Skeletal muscle satellite cell (primary cell): ENCODE measurements around the gene WDR43.
"Not testable (repeated sequence)": the region's sequence is repeated elsewhere in the genome, so short reads cannot be mapped to it uniquely, and the experiment has no call there.

Experiments used
- H3K27me3 ChIP-seq: 2 replicates; pipeline ENCODE4 v1.7.0; 2013; ENCODE audit warnings: low read length; ENCODE audit not compliant: control insufficient read depth, insufficient read depth
- H3K36me3 ChIP-seq: 2 replicates; pipeline ENCODE4 v1.7.0; 2013; ENCODE audit warnings: mild to moderate bottlenecking, control low read depth, low read length; ENCODE audit not compliant: insufficient read depth
- H3K4me1 ChIP-seq: 2 replicates; pipeline ENCODE4 v1.7.0; 2013; ENCODE audit warnings: low read length; ENCODE audit not compliant: control insufficient read depth, insufficient read depth
- H3K4me2 ChIP-seq: 2 replicates; pipeline ENCODE4 v1.7.0; 2013; ENCODE audit warnings: mild to moderate bottlenecking, low read length
- H3K4me3 ChIP-seq: 2 replicates; pipeline ENCODE4 v1.7.0; 2013; ENCODE audit warnings: low read length
- H3K9ac ChIP-seq: 2 replicates; pipeline ENCODE4 v1.7.0; 2013; ENCODE audit warnings: mild to moderate bottlenecking, low read depth, low read length, moderate library complexity
- H3K9me3 ChIP-seq: replicated peaks from 2 replicates; pipeline ENCODE4 v1.7.0; 2013; ENCODE audit warnings: mild to moderate bottlenecking, control low read depth, low read length

The WDR43 gene

DNA sequence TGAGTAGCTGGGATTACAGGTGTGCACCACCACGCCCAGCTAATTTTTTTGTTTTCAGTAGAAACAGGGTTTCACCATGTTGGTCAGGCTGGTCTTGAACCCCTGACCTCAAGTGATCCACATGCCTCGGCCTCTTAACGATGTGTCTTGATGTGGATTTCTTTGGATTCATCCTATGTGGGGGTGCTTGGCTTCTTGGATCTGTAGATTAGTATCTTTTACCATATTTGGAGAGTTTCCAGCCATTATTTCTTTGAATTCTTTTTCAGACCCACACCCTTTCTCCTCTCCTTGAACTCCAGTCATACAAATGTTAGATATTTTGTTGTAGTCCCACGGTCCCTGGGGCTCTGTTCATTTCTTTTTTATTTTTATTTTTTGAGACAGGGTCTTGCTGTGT is 79.8 kb downstream of the WDR43 start:
- H3K36me3 ChIP-seq: no peaks in the 10 kb centered on the region

DNA sequence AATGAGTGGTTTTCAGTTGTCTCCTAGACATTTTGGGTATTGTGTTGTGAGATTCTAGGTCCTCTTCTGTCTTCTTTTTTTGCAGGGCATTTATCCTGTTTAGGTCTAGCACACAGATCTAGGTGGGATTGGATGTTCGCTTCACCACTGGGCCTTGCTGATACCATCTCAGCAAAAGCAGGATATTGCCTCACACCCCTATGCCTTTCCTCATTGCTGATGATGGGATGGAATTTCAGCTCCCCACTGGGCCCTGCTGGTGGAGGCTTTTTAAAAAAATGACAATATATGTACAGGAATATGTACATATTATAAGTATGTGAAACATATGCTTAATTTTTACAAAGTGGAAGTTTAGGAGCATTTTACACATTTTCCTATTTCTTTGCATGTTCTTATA is 81.2 kb downstream of the WDR43 start:
- no peak overlapping the region for H3K9ac ChIP-seq
- H3K27me3 ChIP-seq: peaks cover 5% of the 10 kb centered on the region
- H3K4me3 ChIP-seq: no peak overlapping the region
- peaks cover 3% of the 10 kb centered on the region for H3K4me1 ChIP-seq
- H3K9me3 ChIP-seq: no peaks in the 10 kb centered on the region
- H3K4me2 ChIP-seq: no peak overlapping the region
- H3K36me3 ChIP-seq: no peaks in the 10 kb centered on the region

More for the DNA sequence above, 79.8 kb downstream of the WDR43 start:
- H3K4me1 ChIP-seq: peaks cover 3% of the 10 kb centered on the region
- no peak overlapping the region for H3K4me3 ChIP-seq
- H3K27me3 ChIP-seq: no peaks in the 10 kb centered on the region
- H3K9me3 ChIP-seq: no peaks in the 10 kb centered on the region
- H3K4me2 ChIP-seq: no peak overlapping the region
- H3K9ac ChIP-seq: no peak overlapping the region

DNA sequence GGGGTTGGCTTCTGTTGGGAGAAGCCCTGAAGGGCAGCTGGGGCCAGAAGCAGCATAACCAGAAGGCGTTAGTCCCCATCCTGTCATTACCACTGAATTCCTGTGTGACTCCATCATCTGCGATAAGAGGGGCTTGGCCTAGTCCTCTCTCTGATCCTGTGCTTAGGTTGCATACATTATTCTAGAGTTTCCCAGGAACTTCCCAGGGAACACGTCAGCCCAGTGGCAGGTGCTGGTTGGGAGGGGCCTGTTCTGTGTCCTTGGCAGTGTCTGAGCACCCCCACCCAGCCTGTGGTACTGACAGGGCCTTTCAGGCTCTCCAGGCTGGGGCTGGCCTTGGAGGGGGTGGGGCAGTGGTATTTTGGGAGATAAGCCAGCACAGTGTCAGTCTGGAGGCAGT is 82.1 kb downstream of the WDR43 start:
- Histone ChIP-seq H3K36me3 (no peaks in the 10 kb centered on the region), H3K4me1 (peaks cover 3% of the 10 kb centered on the region), H3K4me3 (no peak overlapping the region), H3K9me3 (no peaks in the 10 kb centered on the region), H3K9ac (no peak overlapping the region), H3K4me2 (no peak overlapping the region), H3K27me3 (peaks cover 5% of the 10 kb centered on the region)

DNA sequence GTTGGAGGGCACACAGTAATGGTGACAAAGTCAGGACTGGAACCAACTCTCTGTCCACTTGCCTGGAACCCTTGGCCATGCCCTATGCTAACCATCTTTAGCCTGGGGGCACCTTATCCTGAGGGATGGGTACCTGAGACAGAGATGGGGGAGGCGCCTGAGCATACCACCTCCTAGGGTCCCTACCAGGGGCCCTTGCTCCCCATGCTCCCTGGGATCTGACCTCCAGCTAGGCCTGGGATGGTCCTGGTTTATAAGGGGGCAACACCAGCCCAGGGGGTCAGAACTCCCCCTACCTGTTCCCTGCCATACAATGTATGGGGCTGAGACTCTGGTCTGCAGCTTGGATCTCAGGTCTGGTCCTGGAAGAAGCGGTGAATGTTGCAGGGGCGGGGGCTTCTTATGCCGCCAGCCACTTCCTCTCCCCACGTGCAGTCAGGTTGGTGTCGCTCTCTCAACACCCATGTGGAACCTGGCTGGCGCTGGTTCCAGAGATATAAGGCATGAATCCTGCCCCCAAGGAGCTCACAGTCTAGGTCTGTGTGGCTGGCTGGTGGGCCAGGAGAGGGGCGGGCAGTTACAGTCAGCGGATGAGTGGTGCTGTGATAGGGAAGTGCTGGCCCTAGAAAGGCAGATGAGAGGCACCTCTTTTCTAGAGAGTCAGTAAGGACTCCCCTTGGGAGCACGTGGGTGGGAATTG is 82.9 kb downstream of the WDR43 start:
- Histone ChIP-seq H3K4me2 (no peak overlapping the region), H3K9ac (no peak overlapping the region), H3K36me3 (no peaks in the 10 kb centered on the region), H3K4me3 (no peak overlapping the region), H3K9me3 (no peaks in the 10 kb centered on the region), H3K27me3 (peaks cover 5% of the 10 kb centered on the region), H3K4me1 (peaks cover 3% of the 10 kb centered on the region)

DNA sequence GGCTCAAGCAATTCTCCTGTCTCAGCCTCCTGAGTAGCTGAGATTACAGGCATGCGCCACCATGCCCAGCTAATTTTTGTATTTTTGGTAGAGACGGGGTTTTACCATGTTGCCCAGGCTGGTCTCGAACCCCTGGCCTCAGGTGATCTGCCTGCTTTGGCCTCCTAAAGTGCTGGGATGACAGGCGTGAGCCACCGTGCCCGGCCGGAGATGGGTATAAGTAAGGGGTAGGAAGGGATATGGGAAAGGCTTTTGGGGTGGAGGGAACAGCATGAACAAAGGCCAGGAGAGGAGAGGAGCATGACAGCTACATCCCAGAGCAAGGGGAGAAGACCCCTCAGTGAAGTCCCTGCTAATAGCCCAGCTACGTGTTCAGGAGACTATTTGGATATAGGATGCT is 83.5 kb downstream of the WDR43 start:
- H3K4me1 ChIP-seq, H3K9me3 ChIP-seq, H3K4me3 ChIP-seq, H3K9ac ChIP-seq, H3K27me3 ChIP-seq, H3K36me3 ChIP-seq, H3K4me2 ChIP-seq: not testable (repeated sequence)

DNA sequence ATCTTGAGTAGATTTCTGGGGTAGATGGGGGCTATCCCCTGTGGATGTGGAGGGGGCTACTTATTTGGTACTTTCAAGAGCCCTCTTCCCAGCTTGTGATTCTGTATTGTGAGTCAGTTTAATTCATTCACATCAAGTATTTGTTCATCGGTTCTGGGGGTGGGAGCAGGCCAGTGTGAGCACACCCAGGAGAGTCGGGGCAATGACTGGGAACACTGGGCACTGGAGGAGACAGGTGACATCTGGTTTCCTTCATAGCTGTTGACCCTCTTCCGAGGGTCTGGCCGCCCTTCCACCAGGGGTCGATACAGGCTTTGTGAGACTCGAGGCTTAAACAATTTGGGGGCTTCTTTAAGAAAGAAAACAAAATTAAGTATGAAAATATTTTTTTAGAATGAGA is 84.1 kb downstream of the WDR43 start:
- H3K4me3 ChIP-seq: no peak overlapping the region

DNA sequence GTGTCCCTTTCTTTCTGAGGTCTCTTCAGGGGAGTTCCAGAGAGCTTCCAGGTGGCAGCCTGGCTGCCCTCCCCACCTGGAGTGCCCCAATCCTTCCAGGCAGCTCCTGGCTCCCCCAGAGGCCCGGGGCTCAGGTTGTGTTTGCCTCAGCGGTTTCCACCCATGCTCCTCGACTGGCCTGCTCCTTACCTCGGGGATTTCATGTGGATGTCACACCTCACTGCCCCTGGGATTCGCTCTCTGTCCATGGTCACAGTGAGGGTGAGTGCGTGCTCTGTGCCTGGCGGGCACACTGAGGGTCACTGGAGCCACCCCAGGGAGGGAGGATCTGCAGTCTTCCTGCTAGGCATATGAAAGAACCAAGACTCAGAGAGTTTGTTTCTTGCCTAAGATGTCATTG is 84.6 kb downstream of the WDR43 start:
- Histone ChIP-seq H3K4me2 (no peak overlapping the region), H3K4me1 (peaks cover 3% of the 10 kb centered on the region), H3K9me3 (no peaks in the 10 kb centered on the region), H3K9ac (no peak overlapping the region), H3K36me3 (no peaks in the 10 kb centered on the region), H3K4me3 (no peak overlapping the region), H3K27me3 (peaks cover 5% of the 10 kb centered on the region)

More for the DNA sequence above, 84.1 kb downstream of the WDR43 start:
- Histone ChIP-seq H3K4me2 (no peak overlapping the region), H3K4me1 (peaks cover 3% of the 10 kb centered on the region), H3K27me3 (peaks cover 5% of the 10 kb centered on the region), H3K36me3 (no peaks in the 10 kb centered on the region), H3K9ac (no peak overlapping the region), H3K9me3 (no peaks in the 10 kb centered on the region)

DNA sequence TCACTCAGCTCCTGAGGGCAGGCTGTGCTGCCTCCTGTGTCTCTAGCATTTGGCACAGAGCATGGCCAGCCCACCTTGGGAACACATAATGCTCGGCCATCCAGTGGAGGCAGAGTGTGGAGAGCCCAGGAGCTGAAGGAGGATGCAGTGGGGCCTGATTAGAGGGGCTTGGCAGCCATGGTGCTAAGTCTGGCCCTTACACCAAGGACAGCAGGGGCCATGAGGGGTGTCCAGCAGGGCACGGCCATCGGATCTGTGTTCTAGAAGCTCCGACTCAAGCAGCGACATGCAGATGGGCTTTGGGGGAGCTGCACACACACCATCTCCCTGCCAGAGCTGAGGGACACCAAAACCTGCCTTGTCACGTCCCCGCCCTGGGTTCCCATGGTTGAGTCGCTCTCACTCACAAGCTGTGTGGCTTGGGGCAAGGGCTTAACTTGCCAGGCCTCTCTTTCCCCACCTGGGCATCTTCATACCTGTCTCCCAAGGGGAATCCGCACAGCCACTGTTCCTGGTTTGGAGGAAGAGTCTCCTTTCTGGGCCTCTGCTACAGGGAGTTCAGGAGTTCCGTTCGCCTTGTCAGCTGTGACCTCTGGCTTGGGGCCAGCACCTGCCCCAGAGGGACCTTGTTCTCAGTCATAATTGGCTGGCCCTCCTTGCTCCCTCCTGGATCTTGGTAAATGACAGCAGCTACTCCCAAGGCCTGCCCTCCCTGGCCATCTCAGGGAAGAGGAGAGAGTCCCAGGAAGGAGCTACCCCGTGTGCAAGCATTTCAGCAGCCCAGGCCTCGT is 85.3 kb downstream of the WDR43 start:
- H3K36me3 ChIP-seq: no peaks in the 10 kb centered on the region
- peaks cover 3% of the 10 kb centered on the region for H3K4me1 ChIP-seq
- H3K9ac ChIP-seq: no peak overlapping the region
- no peak overlapping the region for H3K4me2 ChIP-seq
- peaks cover 5% of the 10 kb centered on the region for H3K27me3 ChIP-seq
- no peak overlapping the region for H3K4me3 ChIP-seq
- H3K9me3 ChIP-seq: no peaks in the 10 kb centered on the region

DNA sequence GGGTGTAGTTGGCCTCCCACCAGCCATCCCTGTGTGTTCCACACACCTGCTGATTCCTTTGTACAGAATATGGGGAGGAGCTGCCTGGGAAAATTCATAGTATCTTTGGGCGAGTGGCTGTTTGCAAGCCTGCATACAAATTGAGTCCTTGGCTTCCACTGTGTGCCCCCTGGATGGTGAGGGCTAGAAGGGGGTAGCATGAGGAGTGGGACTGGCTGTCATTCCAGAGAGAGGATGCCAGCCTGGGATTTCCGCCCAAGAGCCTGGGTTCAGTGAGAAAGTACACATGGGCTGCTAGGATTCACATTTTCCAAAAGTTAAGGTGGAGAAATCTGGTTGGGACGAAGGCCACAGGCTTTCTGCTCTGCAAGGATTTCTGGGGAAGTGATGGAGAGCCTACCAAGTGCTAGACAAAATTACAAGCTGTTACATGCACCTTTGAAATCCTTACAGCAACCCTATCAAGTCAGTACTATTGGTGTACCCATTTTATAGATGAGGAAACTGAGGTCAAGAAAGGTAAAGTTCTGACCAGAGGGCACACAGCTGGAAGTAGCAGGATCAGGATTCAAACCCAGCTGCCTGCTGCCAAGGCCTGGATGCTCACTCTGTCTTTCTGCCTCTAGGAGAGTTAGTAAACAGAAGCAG is 86.0 kb downstream of the WDR43 start:
- Histone ChIP-seq H3K9ac (no peak overlapping the region), H3K36me3 (no peaks in the 10 kb centered on the region)

DNA sequence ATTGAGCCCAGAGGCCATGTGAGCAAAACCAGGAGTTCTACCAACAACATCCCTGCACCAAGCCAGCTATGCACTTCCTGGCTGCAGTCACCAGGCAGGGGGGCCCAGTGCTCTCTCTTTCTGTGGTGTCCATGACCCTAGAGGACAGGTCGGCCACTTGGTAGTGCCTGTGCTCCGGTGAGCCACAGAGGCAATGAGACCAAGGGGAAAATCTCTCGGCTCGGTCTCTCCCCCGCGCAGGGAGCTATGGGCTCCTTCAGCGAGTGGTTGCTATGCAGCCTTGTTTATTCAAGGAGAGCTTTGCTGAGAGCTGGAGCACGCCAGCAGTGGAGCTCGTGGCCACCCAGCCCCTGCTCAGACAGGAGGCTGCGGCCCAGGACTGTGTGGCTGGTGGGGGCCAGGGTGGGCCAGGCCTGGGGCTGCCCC is 86.6 kb downstream of the WDR43 start, which contains the start of gene TOGARAM2:
Gene TOGARAM2, plus strand, starts transcription at position 283 of the 426 bp plus-strand sequence. CDS start 13,537 bp downstream, outside the sequence.
- H3K9me3 ChIP-seq: no peaks in the 10 kb centered on the region
- H3K4me3 ChIP-seq: no peak within 1 kb of the TSS
- no peak within 1 kb of the TSS for H3K4me2 ChIP-seq
- H3K36me3 ChIP-seq: no peaks in the 10 kb centered on the region
- H3K9ac ChIP-seq: no peak within 1 kb of the TSS
- H3K4me1 ChIP-seq: peaks cover 3% of the 10 kb centered on the region
- H3K27me3 ChIP-seq: peaks cover 5% of the 10 kb centered on the region

More for the DNA sequence above, 86.0 kb downstream of the WDR43 start:
- Histone ChIP-seq H3K4me1 (peaks cover 3% of the 10 kb centered on the region), H3K4me3 (no peak overlapping the region), H3K27me3 (peaks cover 5% of the 10 kb centered on the region), H3K4me2 (no peak overlapping the region), H3K9me3 (no peaks in the 10 kb centered on the region)

DNA sequence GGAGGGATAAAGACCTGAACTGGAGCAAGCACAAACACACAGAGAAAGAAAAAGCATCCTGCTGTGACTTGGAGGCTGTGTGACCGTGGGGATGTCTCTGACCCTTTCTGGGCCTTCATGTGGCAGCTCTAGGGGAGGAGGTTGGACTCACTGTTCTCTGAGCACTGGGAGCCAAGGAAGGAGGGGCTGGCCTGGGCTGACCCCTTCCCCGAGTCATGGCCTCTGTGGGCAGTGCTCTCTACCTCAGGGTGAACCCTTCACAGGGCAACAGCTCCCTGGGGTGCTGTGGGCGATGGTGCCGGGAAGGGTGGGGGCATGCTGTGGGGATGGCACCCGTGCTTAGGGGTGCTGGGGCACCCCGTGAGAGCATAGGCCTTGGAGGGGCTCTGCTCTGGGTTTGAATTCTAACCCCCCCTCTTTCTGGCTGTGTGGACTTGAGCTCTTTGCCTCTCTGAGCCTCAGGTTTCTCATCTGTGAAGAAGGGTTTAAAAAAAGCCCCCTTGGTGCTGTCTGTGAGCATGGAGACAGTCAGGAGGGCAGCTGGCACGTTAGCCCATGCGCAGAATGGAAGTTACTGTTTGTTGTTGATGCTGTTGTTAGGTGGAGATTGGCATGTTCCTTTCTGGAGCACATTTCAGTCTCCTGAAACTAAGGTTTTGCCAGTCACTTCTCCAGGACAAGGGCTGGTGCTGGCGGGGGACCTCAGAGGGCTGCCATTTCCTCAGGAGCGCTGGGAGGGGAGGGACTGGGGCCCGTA is 87.3 kb downstream of the WDR43 start:
- peaks cover 5% of the 10 kb centered on the region for H3K27me3 ChIP-seq

More for the DNA sequence above, 87.3 kb downstream of the WDR43 start:
- Histone ChIP-seq H3K9me3 (no peaks in the 10 kb centered on the region), H3K4me1 (peaks cover under 1% of the 10 kb centered on the region), H3K4me3 (no peak overlapping the region), H3K36me3 (no peaks in the 10 kb centered on the region), H3K9ac (no peak overlapping the region), H3K4me2 (no peak overlapping the region)
